ENCODE measurements around the gene MAP1B.

The MAP1B gene

GRCh38 chr5:72256536-72256935 is 149.3 kb downstream of the MAP1B start:
- DNase-seq, result no peak
